GM13976 (cell line): ENCODE measurements around the gene SERAC1.

Source experiments
- DNase-seq: peaks from one replicate; pipeline ENCODE4 v3.0.0; 2012; ENCODE audit warnings: low spot score
- in situ Hi-C: fragments of 300-500 bp; cut with MboI; formaldehyde crosslinking; loops from one replicate; pipeline ENCODE4 v1.12.0; 2022; ENCODE audit warnings: low sequenced_read_pairs, mixed read lengths, inconsistent platforms; ENCODE audit not compliant: unreplicated experiment
- TF ChIP-seq, protein P1 (sequence below): IDR thresholded peaks from 2 replicates; pipeline ENCODE4 v1.5.1; 2012; ENCODE audit warnings: borderline replicate concordance, mild to moderate bottlenecking; ENCODE audit not compliant: insufficient read depth; ENCODE audit errors: extremely low read depth, missing control alignments, control extremely low read depth

Gene SERAC1

GRCh38 chr6:158160932-158161539 lies 7.0 kb downstream of the SERAC1 start:
- TF ChIP-seq, protein P1, sequence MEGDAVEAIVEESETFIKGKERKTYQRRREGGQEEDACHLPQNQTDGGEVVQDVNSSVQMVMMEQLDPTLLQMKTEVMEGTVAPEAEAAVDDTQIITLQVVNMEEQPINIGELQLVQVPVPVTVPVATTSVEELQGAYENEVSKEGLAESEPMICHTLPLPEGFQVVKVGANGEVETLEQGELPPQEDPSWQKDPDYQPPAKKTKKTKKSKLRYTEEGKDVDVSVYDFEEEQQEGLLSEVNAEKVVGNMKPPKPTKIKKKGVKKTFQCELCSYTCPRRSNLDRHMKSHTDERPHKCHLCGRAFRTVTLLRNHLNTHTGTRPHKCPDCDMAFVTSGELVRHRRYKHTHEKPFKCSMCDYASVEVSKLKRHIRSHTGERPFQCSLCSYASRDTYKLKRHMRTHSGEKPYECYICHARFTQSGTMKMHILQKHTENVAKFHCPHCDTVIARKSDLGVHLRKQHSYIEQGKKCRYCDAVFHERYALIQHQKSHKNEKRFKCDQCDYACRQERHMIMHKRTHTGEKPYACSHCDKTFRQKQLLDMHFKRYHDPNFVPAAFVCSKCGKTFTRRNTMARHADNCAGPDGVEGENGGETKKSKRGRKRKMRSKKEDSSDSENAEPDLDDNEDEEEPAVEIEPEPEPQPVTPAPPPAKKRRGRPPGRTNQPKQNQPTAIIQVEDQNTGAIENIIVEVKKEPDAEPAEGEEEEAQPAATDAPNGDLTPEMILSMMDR = no peak
- DNase-seq = no peak
- in situ Hi-C loops = no loop called here

- TF ChIP-seq, protein P1 = no peak
- in situ Hi-C loops = no loop called here
- DNase-seq = no peak
Measured at GRCh38 chr6:158158748-158159147, 9.3 kb downstream of the SERAC1 start.

DNA sequence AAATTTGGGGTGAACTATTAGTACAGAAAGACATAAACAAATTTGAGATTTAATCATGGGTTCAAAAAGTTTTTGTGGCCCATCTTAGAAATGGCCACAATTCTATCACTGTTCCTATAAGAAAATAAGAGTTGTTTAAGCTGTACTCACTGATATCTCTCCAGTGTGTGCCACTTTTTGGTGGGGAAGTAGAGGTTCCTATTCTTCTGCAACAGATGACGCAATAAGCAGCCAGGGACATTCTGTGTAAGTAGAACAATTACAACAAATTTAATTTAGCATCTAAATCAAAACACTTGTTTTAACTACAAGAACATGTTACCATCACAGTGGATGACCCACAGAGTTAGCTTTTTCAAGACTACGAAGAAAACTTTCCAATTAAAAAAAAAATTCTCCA lies 9.9 kb downstream of the SERAC1 start:
- in situ Hi-C loops = no loop called here
- DNase-seq = no peak

DNA sequence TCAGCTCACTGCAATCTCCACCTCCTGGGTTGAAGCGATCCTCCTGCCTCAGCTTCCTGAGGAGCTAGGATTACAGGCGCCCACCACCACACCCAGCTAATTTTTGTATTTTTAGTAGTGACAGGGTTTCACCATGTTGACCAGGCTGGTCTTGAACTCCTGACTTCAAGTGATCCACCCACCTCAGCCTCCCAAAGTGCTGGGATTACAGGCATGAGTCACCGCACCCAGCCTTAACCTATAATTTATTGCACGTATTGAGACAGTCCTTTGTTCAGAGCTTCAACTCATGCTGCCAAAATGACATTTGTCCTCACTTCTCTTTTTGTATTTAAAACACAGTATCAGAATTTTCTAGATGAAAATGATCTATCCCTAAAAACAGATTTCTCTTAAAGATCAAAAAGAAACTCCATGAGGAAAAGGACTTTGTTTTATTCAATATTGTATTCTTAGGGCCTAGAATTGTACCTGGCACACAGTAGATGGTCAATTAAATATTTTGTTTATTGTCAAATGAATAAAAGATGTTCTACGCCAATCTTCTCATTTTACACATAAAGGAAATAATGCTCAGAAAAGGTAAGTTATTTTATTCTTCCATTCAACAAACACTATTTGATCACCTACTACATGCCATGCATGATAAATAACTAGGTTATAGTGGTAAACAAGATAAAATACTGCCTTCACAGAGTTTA lies 10.8 kb downstream of the SERAC1 start:
- in situ Hi-C loops = no loop called here
- TF ChIP-seq, protein P1 = no peak
- DNase-seq = no peak

More for the DNA sequence above, 9.9 kb downstream of the SERAC1 start:
- TF ChIP-seq, protein P1 = no peak

DNA sequence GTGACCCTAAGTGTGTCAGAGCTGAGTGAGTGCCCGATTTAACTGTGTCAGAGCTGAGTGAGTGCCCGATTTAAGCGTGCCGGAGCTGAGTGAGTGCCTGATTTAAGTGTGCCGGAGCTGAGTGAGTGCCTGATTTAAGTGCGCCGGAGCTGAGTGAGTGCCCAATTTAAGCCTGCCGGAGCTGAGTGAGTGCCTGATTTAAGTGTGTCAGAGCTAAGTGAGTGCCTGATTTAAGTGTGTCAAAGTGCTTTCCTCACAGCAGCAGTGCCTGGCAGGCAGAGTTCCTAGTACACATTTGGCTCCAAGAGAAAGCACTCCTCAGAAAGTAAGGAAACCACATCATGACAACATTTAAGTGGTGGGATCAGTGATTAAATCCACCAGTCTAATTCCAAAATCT lies 13.2 kb downstream of the SERAC1 start:
- DNase-seq = no peak
- TF ChIP-seq, protein P1 = no peak
- in situ Hi-C loops = no loop called here

GRCh38 chr6:158153576-158153975 lies 14.5 kb downstream of the SERAC1 start:
- TF ChIP-seq, protein P1 = no peak
- in situ Hi-C loops = no loop called here
- no peak for DNase-seq
